ENCODE results near the gene SPTBN1.

DNA sequence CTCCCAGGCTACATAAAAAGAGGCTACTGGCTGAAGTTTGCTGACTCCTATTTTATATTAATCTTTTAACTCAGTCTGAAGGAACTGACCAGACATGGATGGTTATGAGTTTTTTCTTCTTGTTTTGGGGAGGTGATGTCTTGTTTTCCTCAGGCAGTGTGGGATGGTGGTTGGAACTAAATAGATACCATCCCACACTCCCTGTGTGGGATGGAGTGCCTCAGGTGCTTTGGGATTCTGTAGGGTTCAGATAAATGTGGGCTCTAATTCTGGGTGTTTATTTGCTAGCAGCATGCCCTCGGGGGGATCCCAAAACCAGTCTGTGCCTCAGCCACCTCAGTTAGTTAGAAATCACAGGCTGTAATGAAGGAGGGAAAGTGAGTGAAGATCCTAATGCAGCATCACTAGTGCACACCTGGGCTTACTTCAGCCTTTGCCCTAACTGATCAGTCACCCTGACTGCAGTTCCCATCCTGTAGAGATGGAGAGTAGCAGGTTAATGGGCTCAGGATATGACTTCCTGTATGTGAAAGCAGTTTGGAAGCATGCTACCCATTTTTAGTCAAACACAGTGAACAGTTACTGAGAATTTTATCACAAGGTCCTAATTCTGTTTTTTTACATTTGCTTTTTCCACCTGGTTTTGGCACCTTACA is 132.2 kb downstream of the SPTBN1 start:
- TF ChIP-seq, protein P1, sequence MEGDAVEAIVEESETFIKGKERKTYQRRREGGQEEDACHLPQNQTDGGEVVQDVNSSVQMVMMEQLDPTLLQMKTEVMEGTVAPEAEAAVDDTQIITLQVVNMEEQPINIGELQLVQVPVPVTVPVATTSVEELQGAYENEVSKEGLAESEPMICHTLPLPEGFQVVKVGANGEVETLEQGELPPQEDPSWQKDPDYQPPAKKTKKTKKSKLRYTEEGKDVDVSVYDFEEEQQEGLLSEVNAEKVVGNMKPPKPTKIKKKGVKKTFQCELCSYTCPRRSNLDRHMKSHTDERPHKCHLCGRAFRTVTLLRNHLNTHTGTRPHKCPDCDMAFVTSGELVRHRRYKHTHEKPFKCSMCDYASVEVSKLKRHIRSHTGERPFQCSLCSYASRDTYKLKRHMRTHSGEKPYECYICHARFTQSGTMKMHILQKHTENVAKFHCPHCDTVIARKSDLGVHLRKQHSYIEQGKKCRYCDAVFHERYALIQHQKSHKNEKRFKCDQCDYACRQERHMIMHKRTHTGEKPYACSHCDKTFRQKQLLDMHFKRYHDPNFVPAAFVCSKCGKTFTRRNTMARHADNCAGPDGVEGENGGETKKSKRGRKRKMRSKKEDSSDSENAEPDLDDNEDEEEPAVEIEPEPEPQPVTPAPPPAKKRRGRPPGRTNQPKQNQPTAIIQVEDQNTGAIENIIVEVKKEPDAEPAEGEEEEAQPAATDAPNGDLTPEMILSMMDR (IDR thresholded peaks at IDR 0.05) = no peak
- TF ChIP-seq POLR2A (IDR thresholded peaks at IDR 0.05) = no peak

Data from uterus (tissue), 2 donors.